GM10266 (cell line): Measurements from ENCODE around the gene MOK.

ENCODE experiments used
- DNase-seq: peaks from one replicate; pipeline ENCODE4 v3.0.0; 2012; ENCODE audit errors: extremely low spot score
- TF ChIP-seq, protein P1 (sequence below): IDR thresholded peaks from 2 replicates; pipeline ENCODE4 v1.5.1; 2012; ENCODE audit warnings: mild to moderate bottlenecking, low read depth; ENCODE audit not compliant: control insufficient read depth, insufficient read depth; ENCODE audit errors: missing control alignments

MOK gene

DNA sequence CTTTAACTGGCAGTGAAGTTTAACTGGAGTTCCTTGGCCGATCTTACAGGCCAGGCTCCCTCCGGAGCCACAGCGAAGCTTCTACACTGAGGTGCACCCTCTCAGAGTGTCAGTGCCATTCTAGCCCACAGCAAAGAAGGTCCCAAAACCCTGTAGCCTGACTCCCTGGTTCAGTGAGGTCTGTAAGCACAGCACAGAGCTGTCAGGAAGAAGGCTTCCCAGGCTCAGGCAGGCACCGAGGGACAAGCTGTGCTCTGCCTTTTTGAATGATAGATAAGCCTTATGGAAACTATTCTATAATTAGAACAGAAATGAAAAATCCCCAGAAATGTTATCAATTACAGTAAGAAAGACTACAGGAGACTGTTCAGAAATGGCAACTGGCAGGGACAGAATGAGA is 40.2 kb downstream of the MOK start:
- no peak for DNase-seq

DNA sequence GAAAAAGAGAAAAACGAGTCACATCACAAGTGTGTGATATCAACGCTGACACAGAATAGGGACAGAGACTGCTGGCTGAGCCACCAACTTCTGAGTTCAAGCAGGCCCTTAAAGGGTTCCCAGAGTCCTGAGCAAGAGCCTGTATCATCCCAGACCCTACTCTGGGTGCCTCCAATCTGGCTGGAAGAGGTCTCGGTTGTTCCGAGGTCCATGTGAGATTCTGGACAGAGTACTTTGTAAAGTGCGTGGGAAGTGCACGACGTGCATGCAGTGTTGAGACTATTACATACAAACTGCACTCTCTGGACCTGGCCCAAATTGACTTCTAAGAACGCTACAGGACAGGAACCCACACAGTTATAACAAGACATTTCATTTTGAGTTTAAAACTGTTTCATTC is 40.6 kb downstream of the MOK start:
- no peak for DNase-seq
- TF ChIP-seq, protein P1, sequence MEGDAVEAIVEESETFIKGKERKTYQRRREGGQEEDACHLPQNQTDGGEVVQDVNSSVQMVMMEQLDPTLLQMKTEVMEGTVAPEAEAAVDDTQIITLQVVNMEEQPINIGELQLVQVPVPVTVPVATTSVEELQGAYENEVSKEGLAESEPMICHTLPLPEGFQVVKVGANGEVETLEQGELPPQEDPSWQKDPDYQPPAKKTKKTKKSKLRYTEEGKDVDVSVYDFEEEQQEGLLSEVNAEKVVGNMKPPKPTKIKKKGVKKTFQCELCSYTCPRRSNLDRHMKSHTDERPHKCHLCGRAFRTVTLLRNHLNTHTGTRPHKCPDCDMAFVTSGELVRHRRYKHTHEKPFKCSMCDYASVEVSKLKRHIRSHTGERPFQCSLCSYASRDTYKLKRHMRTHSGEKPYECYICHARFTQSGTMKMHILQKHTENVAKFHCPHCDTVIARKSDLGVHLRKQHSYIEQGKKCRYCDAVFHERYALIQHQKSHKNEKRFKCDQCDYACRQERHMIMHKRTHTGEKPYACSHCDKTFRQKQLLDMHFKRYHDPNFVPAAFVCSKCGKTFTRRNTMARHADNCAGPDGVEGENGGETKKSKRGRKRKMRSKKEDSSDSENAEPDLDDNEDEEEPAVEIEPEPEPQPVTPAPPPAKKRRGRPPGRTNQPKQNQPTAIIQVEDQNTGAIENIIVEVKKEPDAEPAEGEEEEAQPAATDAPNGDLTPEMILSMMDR = no peak

More for the DNA sequence above, 40.2 kb downstream of the MOK start:
- TF ChIP-seq, protein P1 = no peak

- no peak for DNase-seq
- TF ChIP-seq, protein P1 = no peak
These were observed 42.0 kb downstream of the MOK start for GRCh38 chr14:102262929-102263462.

DNA sequence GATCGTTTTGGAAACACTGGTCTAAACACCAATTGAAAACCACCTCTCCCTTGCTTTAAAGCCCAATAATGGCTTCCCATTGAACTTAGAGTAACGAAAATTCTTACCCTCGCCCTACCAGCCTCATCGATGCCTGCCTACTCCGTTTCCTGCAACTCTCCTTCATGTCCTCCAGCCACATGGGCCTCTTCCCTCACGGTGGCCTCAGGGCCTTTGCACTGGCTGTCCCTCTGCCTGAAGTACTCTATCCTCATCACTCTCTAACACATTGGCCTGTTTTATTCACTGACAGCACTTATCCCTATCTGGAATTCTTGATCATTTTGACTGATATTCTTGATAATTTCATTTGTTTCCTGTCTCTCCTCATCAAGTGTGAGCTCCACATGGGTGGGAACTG is 46.8 kb downstream of the MOK start:
- no peak for DNase-seq
- TF ChIP-seq, protein P1 = no peak

DNA sequence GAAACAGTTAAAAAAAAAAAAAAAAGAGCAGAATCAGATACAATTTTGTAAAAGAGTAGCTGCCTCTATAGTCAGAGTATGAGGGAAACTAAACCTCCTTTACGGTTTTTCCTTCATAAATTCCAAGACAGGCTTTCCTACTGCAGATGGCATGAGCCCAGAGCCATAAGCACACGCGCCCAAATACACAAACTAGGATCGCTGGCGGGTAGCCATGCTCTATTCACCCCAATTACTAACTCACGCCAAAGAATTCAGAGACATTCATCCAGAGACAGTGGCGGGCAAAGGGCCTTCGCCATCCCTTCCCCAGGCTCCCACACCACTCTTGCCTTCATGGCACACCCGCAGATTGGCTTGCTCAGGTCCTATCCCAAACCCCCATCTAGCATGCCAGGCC is 48.2 kb downstream of the MOK start:
- DNase-seq = no peak
- TF ChIP-seq, protein P1 = no peak

DNA sequence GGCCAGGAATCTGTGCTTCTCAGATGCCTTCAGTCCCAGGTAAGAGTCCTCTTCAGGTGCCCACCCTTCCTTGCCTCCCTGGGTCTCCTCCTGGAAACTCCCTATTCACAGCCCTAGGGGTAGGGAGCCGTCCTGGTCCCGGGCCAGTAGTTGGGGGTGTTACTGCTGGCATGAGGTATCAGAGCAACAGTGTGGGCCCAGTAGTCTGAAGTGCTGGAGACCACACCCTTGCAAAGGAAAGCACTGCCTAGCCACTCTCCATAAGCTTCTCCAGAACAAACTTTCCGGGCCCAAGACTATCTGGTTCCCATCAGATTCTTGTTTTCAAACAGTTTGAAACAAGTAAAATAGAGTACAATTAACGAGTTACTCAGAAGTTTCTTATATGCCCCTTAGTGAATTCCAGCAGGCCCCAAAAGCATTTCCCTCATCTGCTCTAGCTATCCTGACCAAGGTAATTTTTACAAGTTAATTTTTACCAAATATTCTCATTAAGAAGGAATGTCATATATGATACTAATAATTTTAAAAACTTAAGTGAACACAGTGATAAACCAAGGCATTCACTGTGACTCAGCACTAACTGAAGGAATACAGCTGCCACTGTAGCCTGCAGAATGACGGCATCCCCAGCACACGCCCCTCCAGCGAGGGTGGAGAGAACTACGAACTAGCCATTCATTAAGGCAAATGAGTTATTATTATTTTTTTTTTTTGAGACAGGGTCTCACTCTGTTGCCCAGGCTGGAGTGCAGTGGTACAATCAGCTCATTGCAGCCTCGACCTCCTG is 49.4 kb downstream of the MOK start:
- DNase-seq = no peak
- TF ChIP-seq, protein P1 = no peak
